GM19023 (cell line): ENCODE results near the gene TRIM42.

Experiments used
- ATAC-seq: cut with Tn5 transposase; IDR thresholded peaks from one replicate; pipeline ENCODE4 v1.9.1; 2021; ENCODE audit warnings: mild to moderate bottlenecking, moderate library complexity; ENCODE audit not compliant: unreplicated experiment

TRIM42 gene

DNA sequence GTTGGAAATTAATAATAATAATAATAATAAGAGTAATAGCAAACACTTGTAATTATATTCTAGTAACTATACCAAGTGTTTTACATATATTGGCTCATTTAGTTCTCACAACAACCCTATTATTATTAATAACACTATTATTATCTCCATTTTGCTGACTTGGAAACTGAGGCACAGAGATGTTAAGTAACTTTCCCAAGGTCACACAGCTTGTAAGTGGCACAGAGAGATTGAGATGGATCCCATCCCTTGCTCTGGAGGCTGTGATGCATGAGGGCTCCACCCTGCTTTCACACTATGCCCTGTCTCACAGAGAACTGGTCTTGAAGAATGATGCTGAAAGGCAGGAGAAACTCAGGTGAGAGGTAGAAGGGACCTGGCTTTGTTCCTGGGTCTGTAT is 31.9 kb downstream of the TRIM42 start:
- no peak for ATAC-seq

- ATAC-seq, result no peak
Measured at GRCh38 chr3:140710711-140711389, 33.0 kb downstream of the TRIM42 start.

DNA sequence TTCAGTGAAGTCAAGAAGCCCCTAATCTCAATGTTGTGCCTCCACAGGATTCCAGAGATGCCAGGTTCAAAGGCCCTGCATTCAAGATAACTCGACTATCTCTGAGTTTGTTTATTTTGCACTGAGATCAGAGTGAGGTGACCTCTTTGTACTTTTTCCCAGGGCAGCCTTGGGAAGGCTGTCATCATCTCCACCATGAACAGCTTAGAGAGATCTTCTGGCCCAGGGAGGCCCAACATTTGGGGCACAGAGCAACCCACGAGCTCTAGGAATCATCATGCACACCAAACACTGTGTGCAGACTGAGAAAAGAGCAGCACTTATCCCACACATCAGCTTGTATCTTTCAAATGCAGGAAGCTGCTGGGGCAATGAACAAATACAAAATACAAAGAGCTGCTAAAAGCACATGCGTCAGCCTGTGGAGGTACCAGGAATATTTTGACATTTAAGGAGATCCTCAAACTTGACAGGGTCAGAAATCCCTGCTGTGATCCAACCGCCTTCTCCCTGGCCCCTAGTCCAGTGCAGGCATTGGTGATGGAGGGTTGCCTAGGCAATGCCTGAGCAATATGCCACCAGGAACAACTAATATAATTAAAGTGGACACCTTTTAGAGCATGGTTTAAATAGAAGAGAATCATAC is 33.6 kb downstream of the TRIM42 start:
- no peak for ATAC-seq

GRCh38 chr3:140712301-140712700 is 34.4 kb downstream of the TRIM42 start:
- ATAC-seq, result no peak

GRCh38 chr3:140715035-140715434 is 37.2 kb downstream of the TRIM42 start:
- no peak for ATAC-seq

GRCh38 chr3:140717921-140718320 is 40.1 kb downstream of the TRIM42 start:
- no peak for ATAC-seq

GRCh38 chr3:140719841-140720614 is 42.2 kb downstream of the TRIM42 start:
- no peak for ATAC-seq

DNA sequence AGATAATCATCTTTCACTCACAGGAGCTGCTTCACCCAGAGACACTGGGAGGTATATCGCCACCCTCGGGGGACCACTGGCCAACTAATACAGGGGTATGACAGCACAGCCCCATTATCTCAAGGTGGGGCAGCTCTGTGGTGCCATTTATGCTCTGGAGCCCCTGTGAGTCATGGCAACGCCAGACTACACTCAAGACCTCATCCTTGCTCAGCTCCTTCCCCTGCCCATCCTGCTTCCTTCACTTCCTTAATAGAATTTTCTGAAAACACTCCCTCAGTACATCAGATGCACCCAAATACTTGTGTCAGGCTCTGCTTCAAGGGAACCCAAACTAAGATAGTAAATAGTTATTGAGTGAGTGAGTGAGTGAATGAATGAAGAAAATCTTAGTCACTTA is 45.7 kb downstream of the TRIM42 start:
- no peak for ATAC-seq

DNA sequence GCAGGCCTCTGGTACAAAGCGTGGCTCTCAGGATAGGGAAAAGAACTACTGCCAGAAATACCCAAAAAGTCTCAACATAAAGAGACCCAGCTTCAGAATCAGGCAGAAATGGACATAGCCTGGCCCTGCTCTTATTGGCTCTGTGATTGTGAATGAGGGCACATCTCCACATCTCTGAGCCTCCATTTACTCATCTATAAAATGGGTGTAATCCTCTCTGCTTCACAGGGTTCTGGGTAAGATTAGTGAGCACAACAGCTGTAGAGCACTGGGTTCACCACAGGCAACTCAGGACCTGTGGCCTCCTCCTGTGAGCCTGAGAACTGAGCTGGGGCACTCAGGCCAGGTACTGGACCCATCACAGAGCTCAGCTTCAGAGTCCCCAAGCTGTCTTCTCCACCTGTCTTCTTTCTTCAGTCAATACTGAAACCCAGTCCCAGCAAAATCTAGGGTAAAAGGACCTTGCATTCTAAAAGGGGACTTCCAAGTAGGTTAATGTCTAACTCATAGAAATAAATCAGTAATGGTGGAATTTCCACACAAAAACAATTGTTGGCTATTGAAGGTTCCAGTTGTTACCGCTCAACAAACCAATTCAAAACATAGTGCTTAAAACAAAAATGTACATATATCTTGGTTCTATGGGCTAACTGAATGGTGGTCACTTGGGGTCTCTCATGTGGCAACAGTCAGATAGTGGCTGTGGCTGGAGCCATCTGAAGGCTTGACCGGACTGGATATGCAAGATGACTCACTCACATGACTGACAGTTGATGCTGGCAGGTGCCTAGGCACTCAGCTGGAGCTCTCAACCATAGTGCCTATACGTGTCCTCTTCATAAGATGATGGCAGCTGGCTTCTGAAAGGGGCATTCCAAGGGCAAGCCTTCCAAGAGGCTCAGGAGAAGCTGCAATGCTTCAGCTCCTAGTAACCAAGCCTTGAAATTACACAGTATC is 47.3 kb downstream of the TRIM42 start:
- peak; percentile 76 for ATAC-seq

GRCh38 chr3:140726066-140726465 is 48.2 kb downstream of the TRIM42 start:
- no peak for ATAC-seq

- no peak for ATAC-seq
Measured at GRCh38 chr3:140727886-140728285, 50.0 kb downstream of the TRIM42 start.

- peak; percentile 75 for ATAC-seq
Measured at GRCh38 chr3:140731440-140732119, 53.7 kb downstream of the TRIM42 start.

DNA sequence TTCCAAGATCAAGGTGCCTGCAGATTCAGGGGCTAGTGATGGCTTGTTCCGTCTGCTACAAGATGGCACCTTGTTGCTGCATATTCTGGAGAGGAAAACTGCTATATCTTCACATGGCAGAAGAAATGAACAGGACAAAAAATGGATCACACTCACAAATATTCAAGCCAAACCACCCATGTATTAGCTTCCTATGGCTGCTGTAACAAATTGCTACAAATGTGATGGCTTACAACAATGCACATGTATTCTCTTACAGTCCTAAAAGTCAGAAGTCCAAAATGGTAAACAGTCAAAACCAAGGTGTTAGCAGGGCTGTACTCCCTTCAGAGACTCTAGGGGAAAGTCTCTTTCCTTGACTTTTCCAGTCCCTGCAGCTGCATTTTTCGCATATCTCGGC is 55.8 kb downstream of the TRIM42 start:
- ATAC-seq, result no peak

GRCh38 chr3:140736863-140737460 is 59.1 kb downstream of the TRIM42 start:
- ATAC-seq, result no peak

- ATAC-seq, result no peak
Measured at GRCh38 chr3:140742116-140742515, 64.3 kb downstream of the TRIM42 start.

- no peak for ATAC-seq
Measured at GRCh38 chr3:140748171-140748570, 70.3 kb downstream of the TRIM42 start.

DNA sequence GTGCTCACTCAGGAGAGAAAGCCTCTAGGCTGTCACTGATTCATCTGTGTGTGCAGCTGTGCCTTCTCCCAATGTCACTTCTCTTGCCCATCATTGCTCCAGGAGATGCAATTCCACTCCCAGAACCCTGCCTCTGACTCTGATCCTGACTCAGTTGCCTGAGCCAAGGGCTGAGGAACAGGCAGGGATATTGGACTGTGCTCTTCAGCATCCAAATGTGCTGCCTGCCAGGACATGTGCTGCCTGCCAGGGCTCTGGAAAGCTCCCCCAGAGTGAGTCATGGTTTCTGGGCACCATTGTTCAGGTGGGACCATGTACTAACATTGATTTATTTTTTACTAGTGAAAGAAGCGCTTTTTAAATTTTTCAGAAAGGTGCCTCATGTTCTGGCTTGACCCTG is 71.0 kb downstream of the TRIM42 start:
- no peak for ATAC-seq
